GM19452 (cell line): ENCODE measurements around the gene DKK1.

ENCODE experiments used
- ATAC-seq: cut with Tn5 transposase; IDR thresholded peaks from one replicate; pipeline ENCODE4 v1.9.1; 2021; ENCODE audit not compliant: unreplicated experiment

Gene DKK1, protein sequence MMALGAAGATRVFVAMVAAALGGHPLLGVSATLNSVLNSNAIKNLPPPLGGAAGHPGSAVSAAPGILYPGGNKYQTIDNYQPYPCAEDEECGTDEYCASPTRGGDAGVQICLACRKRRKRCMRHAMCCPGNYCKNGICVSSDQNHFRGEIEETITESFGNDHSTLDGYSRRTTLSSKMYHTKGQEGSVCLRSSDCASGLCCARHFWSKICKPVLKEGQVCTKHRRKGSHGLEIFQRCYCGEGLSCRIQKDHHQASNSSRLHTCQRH

DNA sequence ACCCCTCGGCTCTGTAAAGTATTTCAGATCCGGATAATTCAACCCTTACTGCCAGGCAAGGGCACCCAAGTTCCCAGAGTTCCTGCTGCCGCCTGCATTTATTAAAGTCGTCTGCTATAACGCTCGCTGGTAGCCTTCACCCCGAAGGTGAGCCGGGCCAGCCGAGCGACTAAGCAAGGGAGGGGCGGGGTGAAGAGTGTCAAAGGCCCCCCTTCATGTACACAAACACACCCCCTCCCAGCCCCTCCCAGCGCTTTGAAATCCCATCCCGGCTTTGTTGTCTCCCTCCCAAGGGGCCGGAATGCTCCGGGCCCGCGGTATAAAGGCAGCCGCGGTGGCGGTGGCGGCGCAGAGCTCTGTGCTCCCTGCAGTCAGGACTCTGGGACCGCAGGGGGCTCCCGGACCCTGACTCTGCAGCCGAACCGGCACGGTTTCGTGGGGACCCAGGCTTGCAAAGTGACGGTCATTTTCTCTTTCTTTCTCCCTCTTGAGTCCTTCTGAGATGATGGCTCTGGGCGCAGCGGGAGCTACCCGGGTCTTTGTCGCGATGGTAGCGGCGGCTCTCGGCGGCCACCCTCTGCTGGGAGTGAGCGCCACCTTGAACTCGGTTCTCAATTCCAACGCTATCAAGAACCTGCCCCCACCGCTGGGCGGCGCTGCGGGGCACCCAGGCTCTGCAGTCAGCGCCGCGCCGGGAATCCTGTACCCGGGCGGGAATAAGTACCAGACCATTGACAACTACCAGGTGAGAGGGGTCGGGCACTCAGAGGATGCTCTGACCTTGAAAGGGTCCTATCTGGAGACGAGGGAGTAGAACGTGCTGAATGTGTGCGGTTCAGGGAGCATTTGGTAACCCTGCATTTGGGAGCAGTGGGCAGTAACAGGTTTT, at the start of gene DKK1:
TSS of gene DKK1 (plus strand) at position 349 of the 889 bp plus-strand sequence. CDS start at position 503, 154 bp downstream.
- peak; percentile 60 for ATAC-seq

DNA sequence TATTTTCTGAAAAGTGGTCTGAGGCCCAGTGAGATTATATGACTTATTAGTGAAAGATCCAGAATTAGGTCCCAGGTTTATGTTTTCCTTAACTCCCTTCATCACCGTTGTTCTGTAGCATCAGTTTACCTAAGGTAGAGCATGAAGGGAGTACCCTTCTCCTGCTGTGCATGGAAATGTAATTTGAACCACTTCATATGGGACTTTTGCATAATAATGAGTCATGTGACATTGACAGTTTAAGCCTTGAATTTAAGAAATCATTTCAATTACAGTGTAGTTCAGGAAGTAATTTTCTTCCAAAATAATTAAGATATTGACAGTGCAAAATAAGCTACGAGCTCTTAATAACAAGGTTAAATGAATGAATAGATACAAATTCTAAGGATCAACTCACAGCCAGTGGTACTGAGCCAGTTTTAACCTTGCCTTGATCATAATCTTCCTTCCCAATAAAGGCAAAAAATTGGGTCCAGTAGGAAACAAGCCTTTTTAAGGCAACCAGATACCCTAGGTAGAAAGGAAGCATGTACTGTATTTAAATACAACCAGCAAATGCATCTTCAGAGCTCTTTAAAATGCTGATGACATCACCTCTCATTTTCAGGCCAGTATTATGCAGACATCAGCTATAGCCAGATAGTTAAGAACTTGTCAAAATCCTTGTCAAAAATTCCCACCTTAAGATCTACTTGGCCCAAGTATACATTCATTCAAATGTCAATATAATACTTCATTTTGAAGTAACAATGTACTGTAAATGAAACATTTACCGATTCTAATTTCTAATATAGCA, 48.8 kb upstream of the DKK1 start:
- ATAC-seq: no peak

DNA sequence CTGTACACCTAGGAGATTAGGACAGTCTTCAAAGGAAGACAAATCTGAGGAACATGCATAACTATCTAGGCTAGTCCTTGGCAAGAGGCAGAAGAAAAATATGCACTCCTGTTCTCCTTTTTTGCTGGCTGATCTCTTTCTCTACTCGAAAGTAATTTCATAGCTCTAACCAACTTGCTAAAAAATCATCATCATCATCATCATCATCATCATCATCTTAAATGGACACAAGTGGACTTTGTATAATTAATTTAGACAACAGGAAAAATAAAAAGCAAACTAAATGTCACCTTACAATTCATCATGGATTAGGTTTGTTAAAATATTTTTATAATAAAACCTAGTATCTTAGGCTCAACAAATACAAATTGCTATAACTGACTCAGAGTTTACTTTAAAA, 47.2 kb upstream of the DKK1 start:
- ATAC-seq: no peak

DNA sequence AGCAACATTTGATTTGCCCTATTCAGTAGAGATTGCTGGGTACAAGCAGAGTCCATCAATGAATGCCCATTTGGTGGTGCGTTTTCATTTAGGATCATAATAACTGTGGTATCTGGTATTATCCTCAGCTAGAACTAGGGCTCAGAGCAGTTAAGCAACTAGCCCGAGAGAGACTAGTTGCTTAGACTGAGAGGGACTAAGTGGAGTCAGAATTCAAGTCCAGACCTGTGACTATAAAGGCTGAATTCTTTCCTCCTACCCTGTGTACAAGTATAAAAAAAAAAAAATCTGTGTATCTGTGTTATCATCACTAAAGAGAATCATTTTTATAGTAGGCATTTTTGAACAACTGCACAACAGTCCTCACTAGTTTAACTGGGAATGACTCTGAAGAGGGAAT, 45.3 kb upstream of the DKK1 start:
- no peak for ATAC-seq

DNA sequence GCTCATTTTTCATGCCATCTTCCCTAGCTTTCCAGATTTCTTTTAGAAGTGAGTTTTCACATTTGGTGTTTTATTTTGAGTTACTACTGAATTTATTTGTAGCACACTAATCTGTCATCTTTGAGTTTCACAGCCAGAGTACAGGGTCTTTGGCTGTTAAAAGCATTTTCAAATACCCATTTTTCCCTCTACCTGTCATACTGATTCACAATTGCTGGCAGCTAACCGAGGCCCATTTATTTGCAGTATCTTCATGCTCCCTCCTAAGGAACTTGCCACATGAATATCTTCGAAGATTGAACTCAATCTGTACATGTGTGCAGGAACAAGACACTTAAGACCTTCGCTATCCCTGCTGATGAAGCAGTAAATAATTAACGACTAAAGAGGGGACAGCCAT, 44.8 kb upstream of the DKK1 start:
- no peak for ATAC-seq

DNA sequence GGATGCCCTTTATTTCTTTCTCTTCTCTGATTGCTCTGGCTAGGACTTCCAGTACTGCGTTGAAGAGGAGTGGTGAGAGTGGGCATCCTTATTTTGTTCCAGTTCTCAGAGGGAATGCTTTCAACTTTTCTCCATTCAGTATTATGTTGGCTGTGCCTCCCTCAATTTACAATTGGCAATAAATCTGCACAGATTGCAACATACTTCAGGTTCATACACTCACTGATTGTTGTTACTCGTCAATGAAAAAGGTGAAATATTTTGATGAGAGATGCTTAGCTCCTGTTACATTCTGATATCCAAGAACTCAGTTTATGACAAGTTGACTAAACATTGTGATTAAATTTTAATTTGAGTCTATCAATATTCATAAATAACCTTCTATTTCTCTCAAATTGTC, 37.9 kb upstream of the DKK1 start:
- no peak for ATAC-seq

DNA sequence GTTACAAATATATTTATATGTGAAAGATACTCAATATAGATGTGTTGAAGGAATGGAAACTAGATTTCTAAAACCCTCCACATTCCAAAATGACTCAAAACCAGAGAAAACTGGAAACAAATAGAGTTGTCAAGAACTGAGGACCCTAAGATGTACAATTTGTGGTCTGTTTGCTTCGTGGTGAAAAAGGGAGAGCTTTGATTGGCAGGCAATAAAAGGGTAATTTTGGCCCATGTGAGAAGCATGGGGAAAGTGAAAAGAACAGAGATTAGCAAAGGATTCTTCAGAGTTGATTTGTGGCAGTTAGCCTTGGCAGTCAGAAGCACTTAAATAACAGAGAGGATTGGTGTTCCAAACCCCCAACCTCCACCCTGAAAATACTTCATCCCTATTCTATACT, 37.1 kb upstream of the DKK1 start:
- no peak for ATAC-seq

DNA sequence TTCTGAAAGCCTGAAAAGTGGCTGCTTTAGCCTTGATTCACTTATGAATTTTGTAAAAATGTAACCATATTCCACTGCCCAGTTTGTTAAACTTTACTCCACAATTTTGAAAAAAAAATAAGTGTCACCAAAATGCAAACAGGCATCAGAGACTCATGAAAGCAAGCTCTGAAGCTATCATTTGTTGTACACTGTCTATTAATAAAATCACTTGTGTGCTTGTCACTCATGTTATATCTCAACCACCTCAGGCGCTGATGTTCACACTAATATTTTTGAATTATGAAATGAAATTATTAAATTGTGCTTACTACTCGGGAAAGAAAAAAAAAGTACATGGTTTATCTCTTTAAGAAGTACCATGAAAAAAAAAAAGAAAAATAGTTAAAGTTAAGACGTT, 34.5 kb upstream of the DKK1 start:
- no peak for ATAC-seq

DNA sequence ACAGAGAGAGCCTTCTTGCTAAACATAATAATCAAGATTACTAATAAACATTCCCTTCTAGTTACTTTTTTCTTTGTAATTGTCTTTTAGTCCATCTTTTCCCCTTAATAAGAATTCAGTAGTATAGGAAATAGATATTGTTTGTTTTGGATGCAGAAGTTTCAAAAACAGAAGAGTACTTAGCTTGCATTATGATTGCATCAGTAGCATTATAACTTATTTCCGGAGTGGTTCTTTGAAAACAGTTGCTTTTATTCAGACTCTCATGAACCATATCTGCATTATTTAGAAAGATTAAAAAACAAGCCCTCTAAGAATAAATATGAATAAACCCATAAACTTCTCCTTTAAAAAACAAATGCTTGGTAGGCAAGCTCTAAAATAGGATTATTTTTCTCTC, 34.0 kb upstream of the DKK1 start:
- no peak for ATAC-seq

DNA sequence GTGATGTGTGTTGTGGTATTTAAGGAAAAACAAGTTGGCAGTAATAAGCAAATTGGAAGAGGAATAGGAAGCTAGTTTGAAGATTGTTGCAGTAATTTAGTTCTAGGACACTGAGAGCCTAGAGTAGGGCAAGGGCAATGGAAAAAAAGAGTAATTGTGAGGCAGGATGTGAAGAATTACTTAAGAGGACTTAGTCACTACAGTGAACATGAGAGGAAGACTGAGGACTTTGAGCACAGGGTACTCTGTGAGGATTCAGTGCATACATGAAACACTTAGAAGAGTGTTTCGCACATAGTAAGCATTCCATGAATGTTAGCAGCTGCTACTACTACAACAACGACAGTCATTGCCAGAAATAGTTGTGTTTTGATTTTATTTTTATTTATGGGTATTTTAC, 30.9 kb upstream of the DKK1 start:
- no peak for ATAC-seq

DNA sequence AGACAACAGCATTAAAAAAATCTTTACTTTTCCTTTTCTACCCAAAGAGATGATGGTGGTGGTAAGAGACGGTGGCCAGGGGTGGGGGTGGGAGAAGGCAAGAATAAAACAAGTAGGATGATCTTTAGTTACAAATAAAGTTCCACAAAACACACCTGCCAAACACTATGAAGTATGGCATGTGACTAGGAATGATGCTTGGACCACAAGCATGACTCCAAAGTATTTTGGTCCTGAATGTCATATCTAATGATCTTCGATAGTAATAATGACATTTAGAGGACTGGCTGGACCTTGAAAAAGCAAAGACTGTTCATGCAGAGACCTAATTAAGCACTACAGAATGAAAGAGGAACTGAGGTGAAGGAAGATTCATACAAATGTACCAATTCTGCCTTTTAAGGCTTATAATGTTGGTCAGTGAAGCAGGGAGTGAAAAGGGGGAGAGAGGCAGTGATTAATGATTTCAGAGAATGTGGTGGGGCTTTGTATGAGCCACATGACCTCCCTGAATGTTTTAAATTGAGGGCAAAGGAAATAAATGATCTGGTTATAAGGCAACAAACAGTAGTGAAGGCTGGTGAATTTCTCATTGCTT, 29.6 kb upstream of the DKK1 start:
- ATAC-seq: no peak

DNA sequence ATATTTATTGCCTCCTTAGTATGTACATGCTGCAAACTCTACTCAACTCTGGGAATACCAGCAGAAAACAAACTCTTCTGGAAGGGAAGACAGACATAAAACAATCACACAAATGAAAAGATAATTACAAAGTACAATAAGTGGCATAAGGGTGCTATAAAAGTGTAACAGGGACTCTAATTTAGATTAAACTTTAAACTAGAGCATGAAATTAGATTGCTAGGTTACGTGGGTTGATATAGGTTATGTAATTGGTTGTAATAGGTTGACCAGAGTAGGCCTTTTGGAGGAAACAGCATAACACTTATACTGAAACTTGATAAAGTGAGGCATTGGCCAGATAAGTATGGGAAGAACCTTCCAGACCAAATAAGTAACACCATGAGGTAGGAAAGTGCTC, 26.2 kb upstream of the DKK1 start:
- no peak for ATAC-seq

DNA sequence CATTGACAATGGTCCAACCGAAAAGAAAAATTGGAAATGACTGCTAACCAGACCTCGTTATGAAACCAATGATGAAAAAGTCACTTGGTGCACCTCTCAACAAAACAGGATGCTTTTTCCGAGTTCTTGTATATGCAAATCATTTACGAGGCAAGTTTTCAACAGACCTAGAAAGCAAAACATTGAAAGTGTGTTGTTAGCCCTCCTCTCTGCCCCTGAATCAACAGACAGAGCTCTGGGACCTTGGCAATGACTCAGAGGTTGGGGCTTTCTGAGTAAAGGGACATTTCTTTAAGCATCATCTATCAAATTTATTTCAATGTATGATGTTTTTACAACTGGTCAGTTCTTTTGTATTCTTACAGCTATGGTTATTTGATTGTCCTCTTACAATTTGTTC, 16.3 kb upstream of the DKK1 start:
- no peak for ATAC-seq

DNA sequence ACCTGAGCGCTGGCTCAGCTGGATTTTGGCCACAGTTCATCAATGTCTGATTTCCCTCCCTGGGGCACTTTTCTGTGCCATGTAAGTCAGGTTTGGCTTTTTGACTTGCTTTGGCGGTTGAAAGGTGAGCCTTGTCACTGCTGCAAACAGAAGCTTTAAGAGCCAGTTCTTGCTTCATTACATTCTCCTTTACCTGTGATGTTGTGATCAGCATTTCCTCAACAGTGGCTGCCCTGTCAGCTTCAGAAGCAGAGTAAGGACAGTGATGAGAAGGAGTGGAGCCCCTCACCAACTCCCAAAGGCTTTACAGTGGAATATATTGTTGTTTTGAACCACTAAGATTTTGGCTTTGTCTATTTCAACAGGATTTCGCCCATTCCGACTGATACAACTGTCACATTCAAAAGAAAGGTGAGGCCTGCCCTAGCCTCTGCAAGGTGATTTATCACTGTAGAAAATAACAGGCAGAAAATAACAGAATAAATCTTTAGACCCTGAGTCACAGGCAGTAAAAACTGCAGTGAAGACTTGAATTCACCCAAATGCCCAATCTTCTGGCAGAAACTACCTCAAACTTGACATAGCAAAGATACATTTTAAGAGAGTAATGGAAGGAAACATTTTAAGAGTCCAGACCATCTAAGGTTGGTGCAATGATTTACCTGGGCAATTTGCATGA, 13.3 kb upstream of the DKK1 start:
- ATAC-seq: no peak

DNA sequence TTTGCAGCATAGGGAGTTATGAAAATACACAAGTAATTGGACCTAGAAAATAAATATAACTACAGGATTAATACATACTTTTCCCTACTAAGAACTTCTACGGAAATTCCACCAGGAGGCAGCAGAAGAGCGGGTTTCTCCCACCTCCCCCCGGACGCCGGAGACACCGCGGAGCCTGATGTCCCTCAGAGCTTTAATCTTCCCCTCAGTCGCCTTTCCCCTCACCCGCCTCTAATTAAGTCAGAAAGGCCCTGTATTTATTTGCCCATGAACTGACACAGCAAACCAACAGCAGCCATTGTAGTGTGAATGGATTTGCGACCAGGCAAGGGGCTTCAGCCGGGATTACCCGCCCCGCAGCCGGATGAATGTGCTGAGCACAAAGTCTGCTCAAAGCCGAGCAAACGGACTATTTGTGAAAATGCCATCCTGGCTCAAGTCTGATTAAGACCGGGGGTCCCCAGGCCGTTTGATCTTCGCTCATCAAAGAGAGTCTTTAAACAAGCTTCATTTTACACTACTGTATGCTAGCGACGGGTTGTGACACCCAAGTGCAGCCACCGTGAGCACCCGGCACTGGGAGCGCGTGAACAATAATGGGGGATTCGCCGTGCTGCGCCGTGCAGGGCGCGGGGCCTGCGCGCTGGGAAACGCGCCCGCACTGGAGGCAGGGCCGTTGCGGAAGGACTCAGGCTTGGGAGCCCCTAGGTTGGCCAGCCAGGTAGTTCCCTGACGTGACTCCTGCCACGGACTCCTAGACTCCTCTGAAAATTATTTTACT, 5.6 kb upstream of the DKK1 start:
- ATAC-seq: peak; percentile 83

DNA sequence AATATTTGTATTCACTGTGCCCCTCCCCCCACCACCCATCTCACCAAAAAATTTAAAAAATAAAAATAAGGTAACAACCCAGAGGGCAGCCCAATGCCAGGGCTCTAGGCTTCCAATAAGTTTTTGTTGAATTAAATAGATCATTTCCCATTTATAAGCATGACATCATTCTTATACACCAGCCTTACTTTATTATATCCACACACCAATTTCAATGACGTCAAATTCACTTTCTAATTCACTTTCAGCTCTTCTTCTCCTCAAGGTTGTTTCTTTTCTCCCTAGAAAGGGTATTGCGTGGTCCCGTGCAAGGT, 1.2 kb upstream of the DKK1 start:
- ATAC-seq: no peak

DNA sequence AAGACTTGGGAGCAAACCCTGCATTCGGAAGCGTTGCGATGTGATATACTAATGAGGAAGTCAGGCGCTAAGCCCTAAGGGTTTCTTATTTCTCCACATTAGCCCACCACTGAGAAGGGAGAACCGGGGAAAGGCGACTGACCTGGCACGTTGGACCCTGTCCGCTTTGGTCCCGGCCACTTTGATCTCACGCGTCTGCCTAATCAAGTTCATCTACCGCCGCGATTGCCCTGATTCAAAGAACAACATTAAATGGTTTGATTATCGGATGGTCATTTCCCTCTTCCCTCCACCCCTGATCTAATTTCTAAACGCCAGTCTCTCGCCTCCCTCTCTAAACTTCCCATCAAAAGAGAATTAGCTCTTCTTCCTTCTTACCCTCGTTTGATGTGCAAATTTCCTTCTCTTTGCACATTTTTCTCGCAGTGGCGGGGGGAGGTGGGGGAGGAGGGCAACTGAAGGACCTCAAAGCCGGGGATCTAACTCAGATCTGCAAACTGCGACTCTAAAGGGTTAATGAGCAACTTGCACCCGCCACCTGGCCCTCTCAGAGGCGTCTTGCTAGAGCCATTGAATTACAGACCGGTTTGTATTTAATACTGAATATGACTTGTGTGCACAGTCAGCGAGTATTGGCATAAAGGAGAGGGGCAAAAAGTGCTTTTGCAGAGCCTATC, 687 bp upstream of the DKK1 start:
- ATAC-seq: no peak

DNA sequence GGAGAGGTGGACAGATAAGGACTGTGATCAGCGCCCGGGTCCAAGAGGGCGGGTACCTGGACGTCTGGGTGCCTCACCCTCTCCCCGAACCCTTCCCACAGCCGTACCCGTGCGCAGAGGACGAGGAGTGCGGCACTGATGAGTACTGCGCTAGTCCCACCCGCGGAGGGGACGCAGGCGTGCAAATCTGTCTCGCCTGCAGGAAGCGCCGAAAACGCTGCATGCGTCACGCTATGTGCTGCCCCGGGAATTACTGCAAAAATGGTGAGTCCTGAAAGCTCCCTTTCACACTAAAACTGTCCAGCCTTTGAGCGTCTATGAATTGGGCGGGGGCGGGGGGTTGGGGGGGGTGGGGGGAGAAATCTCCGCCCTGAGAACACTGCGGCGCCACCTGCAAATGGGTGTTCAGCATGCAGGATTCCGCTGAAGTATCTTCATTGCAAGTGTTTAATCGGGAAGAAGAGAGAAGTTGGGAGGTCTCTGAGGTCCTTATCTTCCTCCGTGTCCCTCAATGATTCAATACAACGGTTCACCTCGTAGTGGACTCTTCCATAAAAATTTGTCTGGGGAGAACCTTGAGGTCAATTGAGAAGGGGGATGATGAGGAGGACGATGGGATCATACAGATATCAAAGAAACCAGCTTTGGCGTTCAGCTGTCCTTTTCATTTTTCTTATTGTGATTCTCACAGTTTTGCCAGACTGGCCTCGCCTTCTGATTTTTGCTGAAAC, 906 bp downstream of the DKK1 start:
- no peak for ATAC-seq

DNA sequence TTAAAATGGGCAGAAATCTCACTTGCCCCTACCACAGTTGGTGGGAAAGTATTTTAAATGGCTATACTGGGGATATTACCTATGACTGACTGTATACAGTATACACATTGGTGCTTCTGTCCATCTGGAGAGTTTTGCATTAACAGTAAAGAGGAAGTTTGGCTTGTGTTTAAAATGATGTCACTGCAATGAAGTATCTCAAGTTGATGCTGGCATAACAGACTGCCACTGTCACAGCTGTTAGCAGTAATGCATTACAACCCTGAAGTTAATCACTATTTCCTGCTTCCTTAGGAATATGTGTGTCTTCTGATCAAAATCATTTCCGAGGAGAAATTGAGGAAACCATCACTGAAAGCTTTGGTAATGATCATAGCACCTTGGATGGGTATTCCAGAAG, 1.9 kb downstream of the DKK1 start:
- no peak for ATAC-seq
